NCI-H1694 (cell line): Measurements from ENCODE around the gene ALB.
"Not testable (repeated sequence)": the region's sequence is repeated elsewhere in the genome, so short reads cannot be mapped to it uniquely, and the experiment has no call there.

Experiments used
- DNase-seq: peaks from one replicate; lab custom pipeline; 2025; lab: John Stamatoyannopoulos, UW

ALB gene

GRCh38 chr4:73404042-73404441, at the start of gene ALB:
Gene ALB (plus strand): TSS chr4:73404287. CDS start chr4:73404328, 41 bp downstream.
- no peak for DNase-seq

- DNase-seq = not testable (repeated sequence)
These were observed 46.9 kb upstream of the ALB start for GRCh38 chr4:73357174-73357573.

GRCh38 chr4:73369506-73370199, 34.4 kb upstream of the ALB start:
- not testable (repeated sequence) for DNase-seq

GRCh38 chr4:73375328-73375741, 28.8 kb upstream of the ALB start:
- DNase-seq = no peak

- DNase-seq = no peak
These were observed 27.8 kb upstream of the ALB start for GRCh38 chr4:73376251-73376650.

GRCh38 chr4:73376976-73377375, 27.1 kb upstream of the ALB start:
- no peak for DNase-seq

- no peak for DNase-seq
These were observed 25.2 kb upstream of the ALB start for GRCh38 chr4:73378887-73379286.

GRCh38 chr4:73379946-73380345, 24.1 kb upstream of the ALB start:
- DNase-seq = no peak

GRCh38 chr4:73381214-73381613, 22.9 kb upstream of the ALB start:
- DNase-seq = no peak

- DNase-seq = no peak
These were observed 20.6 kb upstream of the ALB start for GRCh38 chr4:73383452-73383851.

- DNase-seq = no peak
These were observed 16.5 kb upstream of the ALB start for GRCh38 chr4:73387552-73387951.

- DNase-seq = no peak
These were observed 15.2 kb upstream of the ALB start for GRCh38 chr4:73388887-73389286.

- not testable (repeated sequence) for DNase-seq
These were observed 14.4 kb upstream of the ALB start for GRCh38 chr4:73389663-73390062.

GRCh38 chr4:73391774-73392173, 12.3 kb upstream of the ALB start:
- no peak for DNase-seq

GRCh38 chr4:73392936-73393335, 11.2 kb upstream of the ALB start:
- no peak for DNase-seq

GRCh38 chr4:73396304-73396703, 7.8 kb upstream of the ALB start:
- no peak for DNase-seq

- DNase-seq = no peak
These were observed 6.8 kb upstream of the ALB start for GRCh38 chr4:73396993-73397972.

GRCh38 chr4:73401412-73401811, 2.7 kb upstream of the ALB start:
- no peak for DNase-seq

GRCh38 chr4:73404457-73404856, 370 bp downstream of the ALB start:
- no peak for DNase-seq

GRCh38 chr4:73405138-73405537, 1.1 kb downstream of the ALB start:
- DNase-seq = no peak

- DNase-seq = no peak
These were observed 2.4 kb downstream of the ALB start for GRCh38 chr4:73406548-73406875.

- DNase-seq = no peak
These were observed 3.2 kb downstream of the ALB start for GRCh38 chr4:73407227-73407673.

GRCh38 chr4:73408181-73408867, 4.2 kb downstream of the ALB start:
- no peak for DNase-seq
